Central memory CD8-positive, alpha-beta T cell (primary cell): ENCODE data around the gene FXYD3.
"Not testable (repeated sequence)": the region's sequence is repeated elsewhere in the genome, so short reads cannot be mapped to it uniquely, and the experiment has no call there.

Source experiments
- ATAC-seq: fragments of 150-1000 bp; cut with Tn5 transposase; replicated peaks from 2 replicates; pipeline ENCODE4 v1.10.0; 2022; ENCODE audit warnings: mild to moderate bottlenecking, moderate FRiP score, moderate number of reproducible peaks; ENCODE audit not compliant: poor library complexity, severe bottlenecking; ENCODE audit errors: extremely low read depth
- DNase-seq, 2 donors: peaks; one replicate each; pipeline ENCODE4 v3.0.0; 2021; ENCODE audit warnings: low spot score in 2 of 2
- H3K27ac Mint-ChIP-seq: one replicate; pipeline ENCODE4 v1.8.0; 2022; ENCODE audit warnings: low read depth, mild to moderate bottlenecking, moderate library complexity, mixed read lengths
- H3K27me3 Mint-ChIP-seq: one replicate; pipeline ENCODE4 v1.8.0; 2022; ENCODE audit warnings: mixed read lengths
- H3K36me3 Mint-ChIP-seq: one replicate; pipeline ENCODE4 v1.8.0; 2022; ENCODE audit warnings: mild to moderate bottlenecking, moderate library complexity, mixed read lengths; ENCODE audit not compliant: insufficient read depth
- H3K4me1 Mint-ChIP-seq: one replicate; pipeline ENCODE4 v1.8.0; 2022; ENCODE audit warnings: mixed read lengths
- H3K4me3 Mint-ChIP-seq: one replicate; pipeline ENCODE4 v1.8.0; 2022; ENCODE audit warnings: mild to moderate bottlenecking, moderate library complexity, mixed read lengths
- H3K9me3 Mint-ChIP-seq: one replicate; pipeline ENCODE4 v1.8.0; 2022; ENCODE audit warnings: mixed read lengths

The FXYD3 gene

DNA sequence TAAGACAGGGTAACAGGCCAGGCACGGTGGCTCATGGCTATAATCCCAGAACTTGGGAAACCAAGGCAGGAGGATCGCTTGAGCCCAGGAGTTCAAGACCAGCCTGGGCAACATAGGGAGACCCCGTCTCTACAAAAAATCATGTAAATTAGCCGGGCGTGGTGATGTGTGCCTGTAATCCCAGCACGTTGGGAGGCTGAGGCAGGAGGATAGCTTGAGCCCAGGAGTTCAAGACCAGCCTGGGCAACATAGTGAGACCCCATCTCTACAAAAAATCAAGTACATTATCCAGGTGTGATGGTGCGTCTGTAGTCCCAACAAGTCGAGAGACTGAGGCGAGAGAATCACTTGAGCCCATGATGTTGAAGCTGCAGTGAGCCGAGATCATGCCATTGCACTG, 12.0 kb upstream of the FXYD3 start:
- not testable (repeated sequence) for H3K36me3 Mint-ChIP-seq, H3K27me3 Mint-ChIP-seq, H3K4me1 Mint-ChIP-seq, ATAC-seq, DNase-seq, H3K9me3 Mint-ChIP-seq, H3K4me3 Mint-ChIP-seq
- H3K27ac Mint-ChIP-seq, result peak overlapping the region; percentile 33

DNA sequence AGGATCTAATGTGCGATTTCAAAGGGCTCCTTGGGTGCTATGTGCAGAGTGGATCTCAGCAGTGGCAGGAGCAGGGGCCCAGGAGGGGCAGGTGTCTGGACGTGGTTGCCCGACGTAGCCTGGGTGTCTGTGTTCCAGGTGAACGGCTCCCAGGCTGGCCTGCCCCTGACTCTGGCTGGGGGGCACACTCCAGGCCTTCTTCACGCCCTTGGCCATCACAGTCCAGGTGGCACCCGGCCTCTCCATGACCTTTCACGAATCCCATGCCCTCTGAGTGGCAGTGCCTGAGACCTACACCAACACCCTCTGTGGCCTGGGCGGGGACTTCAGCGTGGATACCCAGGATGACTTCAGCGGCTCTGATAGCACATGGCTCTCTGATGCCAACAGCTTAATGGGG, 11.3 kb upstream of the FXYD3 start:
- no peak for DNase-seq
- Mint-ChIP-seq H3K27me3 (no peaks in the 10 kb centered on the region), H3K36me3 (peaks cover 3% of the 10 kb centered on the region), H3K4me1 (no peaks in the 10 kb centered on the region), H3K9me3 (no peaks in the 10 kb centered on the region), H3K4me3 (no peak overlapping the region), H3K27ac (no peak overlapping the region)
- no peak for ATAC-seq

DNA sequence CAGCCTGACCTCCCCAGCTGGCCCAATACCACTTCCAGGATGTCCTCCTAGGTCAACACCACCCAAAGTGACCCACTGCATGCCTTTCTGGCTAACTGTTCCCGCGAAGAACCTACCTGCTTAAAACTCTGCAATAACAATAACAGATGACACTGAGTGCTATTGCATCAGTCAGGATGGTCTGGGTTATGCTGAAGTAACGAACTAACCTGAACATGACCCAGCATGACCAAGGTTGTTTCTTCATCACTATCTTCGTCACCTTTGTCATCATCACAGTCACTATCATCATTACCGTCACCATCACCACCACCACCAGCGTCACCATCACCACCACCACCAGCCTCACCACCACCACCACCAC, 10.6 kb upstream of the FXYD3 start:
- Mint-ChIP-seq H3K27ac (no peak overlapping the region), H3K27me3 (no peaks in the 10 kb centered on the region), H3K4me1 (no peaks in the 10 kb centered on the region), H3K9me3 (no peaks in the 10 kb centered on the region), H3K4me3 (no peak overlapping the region), H3K36me3 (peaks cover 3% of the 10 kb centered on the region)
- ATAC-seq (no peak), DNase-seq (no peak)

DNA sequence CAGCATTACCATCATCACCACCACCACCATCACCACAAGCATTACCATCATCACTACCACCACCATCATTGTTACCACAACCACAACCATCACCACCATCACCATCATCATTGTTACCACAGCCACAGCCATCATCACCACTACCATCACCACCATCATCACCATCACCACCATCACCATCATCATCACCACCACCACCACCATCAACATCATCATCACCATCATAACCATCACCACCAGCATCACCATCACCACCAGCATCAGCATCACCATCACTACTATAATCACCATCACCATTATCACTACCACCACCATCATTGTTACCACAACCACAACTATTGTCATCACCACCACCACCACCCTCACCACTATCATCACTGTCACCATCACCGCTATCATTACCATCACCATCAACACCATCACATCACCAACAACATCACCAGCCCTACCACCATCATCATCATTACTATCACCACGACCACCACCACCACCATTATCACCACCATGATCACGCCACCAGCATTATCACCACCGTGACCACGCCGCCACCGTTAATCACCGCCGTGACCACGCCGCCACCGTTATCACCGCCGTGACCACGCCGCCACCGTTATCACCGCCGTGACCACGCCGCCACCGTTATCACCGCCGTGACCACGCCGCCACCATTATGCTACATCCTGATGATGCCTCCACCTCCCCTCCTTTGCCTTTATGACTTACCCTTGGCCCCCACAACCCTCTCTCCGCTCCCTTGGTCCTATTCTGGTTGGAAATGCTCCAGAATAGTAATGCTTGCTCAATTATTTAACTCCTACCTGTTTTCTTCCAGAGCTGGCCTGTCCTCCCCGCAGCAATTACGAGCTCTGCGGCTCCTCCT, 10.0 kb upstream of the FXYD3 start:
- H3K27ac Mint-ChIP-seq, result no peak overlapping the region
- DNase-seq (no peak), ATAC-seq (no peak)
- H3K27me3 Mint-ChIP-seq, result no peaks in the 10 kb centered on the region
- H3K4me1 Mint-ChIP-seq, result no peaks in the 10 kb centered on the region
- no peaks in the 10 kb centered on the region for H3K9me3 Mint-ChIP-seq
- no peak overlapping the region for H3K4me3 Mint-ChIP-seq
- H3K36me3 Mint-ChIP-seq, result peaks cover 3% of the 10 kb centered on the region

DNA sequence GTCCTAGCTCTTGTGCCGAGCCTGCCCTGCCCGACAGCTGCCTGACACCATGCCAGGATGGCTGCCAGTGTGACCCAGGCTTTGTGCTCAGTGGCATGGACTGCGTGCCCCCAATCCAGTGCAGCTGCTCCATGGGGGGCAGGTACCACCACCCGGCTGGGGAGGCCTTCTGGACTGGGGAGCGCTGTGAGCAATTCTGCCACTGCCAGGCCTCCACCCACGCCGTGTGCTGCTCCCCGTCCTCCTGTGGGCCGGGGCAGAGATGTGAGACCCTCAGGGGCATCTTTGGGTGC, 9.4 kb upstream of the FXYD3 start:
- Mint-ChIP-seq H3K4me1 (no peaks in the 10 kb centered on the region), H3K4me3 (no peak overlapping the region), H3K27me3 (no peaks in the 10 kb centered on the region), H3K27ac (no peak overlapping the region), H3K36me3 (peaks cover 3% of the 10 kb centered on the region), H3K9me3 (no peaks in the 10 kb centered on the region)
- no peak for DNase-seq
- ATAC-seq, result no peak

DNA sequence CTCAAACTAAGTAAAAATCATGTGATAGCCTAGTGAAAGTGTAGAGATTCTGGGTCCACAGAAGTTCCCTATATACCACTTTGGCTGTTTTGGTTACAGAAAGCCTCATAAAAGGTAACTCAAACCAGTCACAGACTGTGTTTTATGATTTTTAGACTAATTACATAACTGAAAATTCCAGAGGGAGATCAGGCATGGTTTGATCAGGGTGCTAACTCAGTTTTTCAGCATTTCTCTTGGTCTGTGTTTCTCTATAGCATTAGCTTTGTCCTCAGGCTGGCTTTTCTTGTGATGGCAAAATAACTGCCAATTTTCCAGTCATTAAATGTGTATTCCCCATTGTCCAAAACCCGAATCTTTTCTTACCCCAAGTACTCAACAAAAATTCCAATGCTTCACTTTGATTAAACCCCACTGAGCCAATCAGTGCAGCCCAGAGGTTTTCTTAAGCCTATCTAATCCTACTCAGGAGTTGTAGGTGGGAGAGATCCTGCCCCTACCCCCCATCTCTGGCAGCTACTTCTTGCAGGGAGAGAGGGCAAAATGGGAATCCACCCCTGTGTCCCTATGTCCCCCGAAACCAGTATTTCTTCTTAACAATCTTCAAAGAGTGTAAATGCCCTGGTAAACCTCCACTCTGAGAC, 8.6 kb upstream of the FXYD3 start:
- no peaks in the 10 kb centered on the region for H3K9me3 Mint-ChIP-seq
- no peak overlapping the region for H3K27ac Mint-ChIP-seq
- peaks cover 3% of the 10 kb centered on the region for H3K36me3 Mint-ChIP-seq
- DNase-seq (no peak), ATAC-seq (no peak)
- no peak overlapping the region for H3K4me3 Mint-ChIP-seq
- peaks cover 6% of the 10 kb centered on the region for H3K27me3 Mint-ChIP-seq
- H3K4me1 Mint-ChIP-seq, result no peaks in the 10 kb centered on the region

DNA sequence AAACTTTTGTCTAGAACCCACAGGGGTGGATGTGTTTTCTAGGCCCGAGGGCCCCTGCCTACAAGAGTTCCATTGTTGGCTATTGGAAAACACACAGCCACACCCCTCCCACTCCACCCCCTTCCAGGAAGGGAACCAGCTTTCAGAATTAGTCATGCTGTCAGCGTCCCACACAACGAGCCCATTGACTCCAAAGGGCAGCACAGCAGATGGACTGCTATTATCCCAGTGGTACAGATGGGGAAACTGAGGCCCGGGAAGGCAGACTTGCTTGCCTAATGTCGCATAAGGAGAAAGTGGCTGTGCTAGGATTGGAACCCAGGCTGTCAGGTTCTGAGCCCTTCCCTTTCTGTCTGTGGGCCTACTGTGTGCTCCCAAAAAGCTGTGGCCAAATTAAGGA, 8.1 kb upstream of the FXYD3 start:
- no peaks in the 10 kb centered on the region for H3K4me1 Mint-ChIP-seq
- DNase-seq (no peak), ATAC-seq (no peak)
- no peak overlapping the region for H3K4me3 Mint-ChIP-seq
- no peak overlapping the region for H3K27ac Mint-ChIP-seq
- peaks cover 10% of the 10 kb centered on the region for H3K27me3 Mint-ChIP-seq
- H3K9me3 Mint-ChIP-seq, result no peaks in the 10 kb centered on the region
- peaks cover 3% of the 10 kb centered on the region for H3K36me3 Mint-ChIP-seq

DNA sequence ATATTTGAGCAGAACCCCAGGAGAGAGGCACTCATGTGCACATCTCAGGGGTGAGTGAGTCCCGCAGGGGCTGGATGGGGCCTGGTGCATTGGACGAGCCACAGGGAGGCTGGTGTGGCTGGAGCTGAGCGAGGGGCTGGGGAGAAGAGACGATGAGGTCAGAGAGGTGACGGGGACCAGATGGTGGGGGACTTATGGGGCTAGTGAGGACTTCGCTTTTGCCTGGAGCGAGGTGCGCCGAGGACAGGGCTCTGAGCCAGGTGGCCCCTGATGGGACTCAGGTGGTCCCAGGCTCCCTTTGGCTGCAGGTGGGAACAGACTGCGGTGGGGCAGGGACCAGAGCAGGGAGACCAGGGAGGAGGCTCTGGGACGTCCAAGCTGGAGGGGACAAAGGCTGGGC, 6.9 kb upstream of the FXYD3 start:
- peak overlapping the region; percentile 45 for H3K27ac Mint-ChIP-seq
- H3K4me3 Mint-ChIP-seq, result no peak overlapping the region
- H3K27me3 Mint-ChIP-seq, result peaks cover 10% of the 10 kb centered on the region
- ATAC-seq, result no peak
- no peaks in the 10 kb centered on the region for H3K4me1 Mint-ChIP-seq
- DNase-seq, result no peak
- H3K9me3 Mint-ChIP-seq, result no peaks in the 10 kb centered on the region
- peaks cover 3% of the 10 kb centered on the region for H3K36me3 Mint-ChIP-seq

DNA sequence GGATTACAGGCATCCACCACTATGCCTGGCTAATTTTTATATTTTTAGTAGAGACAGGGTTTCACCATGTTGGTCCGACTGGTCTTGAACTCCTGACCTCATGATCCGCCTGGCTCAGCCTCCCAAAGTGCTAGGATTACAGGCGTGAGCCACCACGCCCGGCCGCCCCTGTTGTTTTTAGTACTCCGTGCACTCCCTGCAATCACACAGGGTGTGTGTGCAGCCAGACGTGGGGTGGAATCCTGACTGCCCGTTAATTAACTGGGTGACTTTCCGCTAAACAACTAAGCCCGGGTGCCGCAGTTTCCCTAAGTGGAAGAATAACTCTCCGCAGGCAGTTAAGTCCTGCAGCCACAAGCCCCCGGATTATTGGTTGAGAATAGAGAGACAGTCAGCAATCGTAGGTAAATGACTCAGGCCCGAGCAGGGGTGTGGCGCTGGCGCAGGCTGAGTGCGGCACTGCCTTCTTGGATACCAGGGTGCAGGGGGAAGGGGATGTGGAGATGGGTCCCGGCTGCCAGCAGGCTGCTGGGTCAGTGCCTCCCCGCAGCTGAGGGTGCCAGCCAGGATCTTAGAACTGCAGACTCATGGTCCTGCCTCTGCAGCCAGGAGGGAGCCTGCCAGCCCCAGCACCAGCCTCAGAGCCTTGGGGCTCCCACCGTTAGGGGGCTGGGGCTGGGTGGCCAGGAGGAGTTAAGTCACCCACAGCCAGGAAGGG, 6.1 kb upstream of the FXYD3 start:
- ATAC-seq, result no peak
- peaks cover 3% of the 10 kb centered on the region for H3K36me3 Mint-ChIP-seq
- H3K9me3 Mint-ChIP-seq, result no peaks in the 10 kb centered on the region
- no peak overlapping the region for H3K4me3 Mint-ChIP-seq
- no peak for DNase-seq
- peaks cover 10% of the 10 kb centered on the region for H3K27me3 Mint-ChIP-seq
- peak overlapping the region; percentile 26 for H3K27ac Mint-ChIP-seq
- H3K4me1 Mint-ChIP-seq, result peaks cover 3% of the 10 kb centered on the region

DNA sequence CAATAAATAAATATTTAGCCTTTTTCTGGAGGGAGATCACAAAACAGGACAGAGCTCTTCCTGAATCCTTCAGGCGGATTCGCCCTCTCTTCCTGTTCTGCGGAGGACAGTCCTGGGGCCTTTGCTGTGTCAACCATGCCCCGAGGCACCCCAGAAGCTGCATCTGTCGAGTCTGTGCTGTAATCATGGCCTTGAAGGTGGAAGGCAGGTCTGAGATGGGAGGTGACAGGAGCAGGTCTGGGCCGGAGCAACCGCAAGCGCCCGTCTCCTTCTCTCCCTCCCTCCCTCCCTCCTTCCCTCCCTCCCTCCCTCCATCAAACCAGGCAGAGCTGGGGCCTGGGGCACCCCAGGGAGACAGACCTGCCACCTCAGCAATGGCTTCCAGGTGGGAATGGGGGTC, 4.6 kb upstream of the FXYD3 start:
- DNase-seq, result no peak
- Mint-ChIP-seq H3K27ac (no peak overlapping the region), H3K36me3 (peaks cover 2% of the 10 kb centered on the region), H3K4me3 (no peak overlapping the region), H3K9me3 (no peaks in the 10 kb centered on the region), H3K27me3 (peaks cover 10% of the 10 kb centered on the region), H3K4me1 (peaks cover 8% of the 10 kb centered on the region)
- no peak for ATAC-seq

DNA sequence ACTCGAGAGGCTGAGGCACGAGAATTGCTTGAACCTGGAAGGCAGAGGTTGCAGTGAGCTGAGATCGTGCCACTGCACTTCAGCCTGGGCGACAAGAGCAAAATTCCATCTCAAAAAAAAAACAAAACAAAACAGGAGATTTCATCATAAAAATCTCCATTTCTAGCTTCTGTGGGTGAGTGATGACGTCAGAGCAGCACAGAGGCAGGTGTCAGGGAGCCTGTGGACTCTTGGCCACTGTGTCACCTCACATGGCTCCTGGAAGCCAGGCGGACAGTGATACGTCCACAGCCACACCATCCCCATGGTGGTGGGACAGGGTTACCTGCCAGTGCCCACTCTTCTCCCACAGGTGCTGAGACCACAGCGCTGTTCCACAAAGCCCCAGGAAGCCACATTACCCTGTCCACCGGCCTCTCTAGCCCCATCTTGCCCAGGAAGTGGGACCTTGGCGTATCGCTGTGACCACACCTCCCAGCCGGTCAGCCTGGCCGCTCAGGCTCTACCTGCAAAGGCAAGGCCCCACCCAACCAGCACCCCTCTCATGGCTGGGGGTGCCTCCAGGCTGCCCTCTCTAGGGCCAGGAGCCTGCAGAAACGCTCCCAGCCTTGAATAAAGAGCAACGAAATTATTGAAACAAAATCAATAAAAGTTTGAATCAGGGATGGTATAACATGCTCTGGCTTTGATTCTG, 2.5 kb upstream of the FXYD3 start:
- no peaks in the 10 kb centered on the region for H3K36me3 Mint-ChIP-seq
- ATAC-seq, result no peak
- H3K27ac Mint-ChIP-seq, result no peak overlapping the region
- H3K27me3 Mint-ChIP-seq, result peaks cover 10% of the 10 kb centered on the region
- DNase-seq, result no peak
- peaks cover 8% of the 10 kb centered on the region for H3K4me1 Mint-ChIP-seq
- no peaks in the 10 kb centered on the region for H3K9me3 Mint-ChIP-seq
- H3K4me3 Mint-ChIP-seq, result no peak overlapping the region

DNA sequence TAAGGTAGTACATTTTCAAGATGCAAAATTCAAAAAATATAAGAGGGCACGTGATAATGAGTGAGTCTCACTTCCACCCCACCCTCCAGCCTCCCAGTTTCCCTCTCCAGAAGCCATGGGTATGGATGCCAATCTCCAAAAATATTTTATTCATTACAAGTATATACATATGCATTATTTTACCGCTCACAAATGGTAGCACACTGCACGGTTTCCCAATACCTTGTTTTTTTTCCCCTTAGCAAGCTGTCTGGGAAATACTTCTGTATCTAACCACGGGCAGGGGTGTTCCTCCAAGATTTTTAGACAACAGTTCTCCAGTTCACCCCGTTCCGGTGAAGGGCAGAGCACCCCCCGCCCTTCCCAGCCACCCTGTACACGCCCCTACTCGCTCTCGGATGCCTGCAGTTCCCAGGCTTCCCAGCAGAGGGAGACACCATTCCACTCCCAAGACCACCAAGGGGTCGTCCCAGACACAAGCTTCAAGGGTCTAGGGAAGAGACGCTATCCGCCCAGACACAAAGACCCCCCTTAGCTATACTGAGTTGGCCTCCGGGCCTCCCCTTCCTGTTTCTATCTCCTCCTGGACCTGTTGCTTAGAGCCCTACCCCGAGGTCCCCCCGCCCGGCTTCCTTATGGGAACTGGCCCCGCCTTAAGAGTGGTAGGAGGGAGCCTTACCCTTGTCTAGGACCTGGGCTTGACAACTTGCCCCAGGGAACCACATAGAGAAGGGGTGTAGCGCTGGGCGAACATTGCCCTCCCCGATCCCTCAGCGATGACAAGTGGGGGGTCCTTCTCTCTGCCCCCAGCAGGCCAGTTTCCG, 1.1 kb upstream of the FXYD3 start:
- DNase-seq, result peak; percentile 52 to 63
- Mint-ChIP-seq H3K27me3 (peaks cover 10% of the 10 kb centered on the region), H3K4me1 (peaks cover 8% of the 10 kb centered on the region), H3K4me3 (no peak overlapping the region), H3K36me3 (no peaks in the 10 kb centered on the region), H3K9me3 (no peaks in the 10 kb centered on the region), H3K27ac (no peak overlapping the region)
- peak; percentile 52 for ATAC-seq
